ENCODE measurements around the gene ANKRD13D.

ANKRD13D gene

GRCh38 chr11:67282155-67282875 is 6.8 kb upstream of the ANKRD13D start:
- no peak for DNase-seq (ENCODE audit: insufficient read length, low spot score)
- no peak for FAIRE-seq
- TF ChIP-seq POLR2A (IDR thresholded peaks at IDR 0.05; ENCODE audit: low read depth, low read length) = no peak

DNA sequence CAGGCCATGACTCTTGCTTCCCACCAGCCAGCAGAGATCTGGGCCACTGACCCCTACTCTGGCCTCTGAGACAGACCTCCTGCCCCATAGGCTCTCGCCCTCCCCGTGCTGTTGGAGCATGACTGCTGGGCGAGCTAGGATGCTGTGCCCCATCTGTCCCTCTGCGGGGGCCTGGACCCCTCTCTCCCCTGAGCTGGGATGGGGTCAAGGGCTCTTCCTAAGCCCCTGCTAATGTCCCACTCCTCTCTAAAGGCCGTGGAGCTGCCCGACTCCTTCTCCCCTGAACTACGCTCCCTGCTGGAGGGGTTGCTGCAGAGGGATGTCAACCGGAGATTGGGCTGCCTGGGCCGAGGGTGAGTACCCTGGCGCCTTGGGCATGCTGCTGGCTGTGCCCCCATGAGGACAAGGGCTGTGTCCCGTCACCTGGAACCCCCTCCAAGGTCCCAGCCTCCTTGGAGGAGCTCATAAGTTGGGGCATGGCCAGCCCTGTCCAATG is 6.2 kb upstream of the ANKRD13D start:
- FAIRE-seq = no peak
- no peak for TF ChIP-seq POLR2A (IDR thresholded peaks at IDR 0.05; ENCODE audit: low read depth, low read length)

DNA sequence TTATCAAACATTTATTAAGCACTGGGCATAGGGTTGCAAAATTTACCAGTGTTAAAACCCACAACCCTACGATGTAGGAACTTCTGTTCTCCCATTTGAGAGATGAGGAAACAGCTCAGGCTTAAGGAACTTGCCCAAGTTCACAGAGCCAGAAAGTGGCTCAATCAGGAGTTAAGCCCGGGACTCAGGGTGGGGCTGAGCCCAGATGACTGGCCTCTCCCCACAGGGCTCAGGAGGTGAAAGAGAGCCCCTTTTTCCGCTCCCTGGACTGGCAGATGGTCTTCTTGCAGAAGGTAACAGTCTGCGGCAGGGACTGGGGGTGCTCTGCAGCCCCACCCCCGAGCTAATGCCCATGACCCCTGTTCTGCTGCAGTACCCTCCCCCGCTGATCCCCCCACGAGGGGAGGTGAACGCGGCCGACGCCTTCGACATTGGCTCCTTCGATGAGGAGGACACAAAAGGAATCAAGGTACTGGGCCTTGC is 5.6 kb upstream of the ANKRD13D start:
- no peak for TF ChIP-seq POLR2A (IDR thresholded peaks at IDR 0.05; ENCODE audit: low read depth, low read length)
- DNase-seq (ENCODE audit: insufficient read length, low spot score) (no peak), FAIRE-seq (no peak)

More for the DNA sequence above, 6.2 kb upstream of the ANKRD13D start:
- DNase-seq (ENCODE audit: insufficient read length, low spot score) = no peak

DNA sequence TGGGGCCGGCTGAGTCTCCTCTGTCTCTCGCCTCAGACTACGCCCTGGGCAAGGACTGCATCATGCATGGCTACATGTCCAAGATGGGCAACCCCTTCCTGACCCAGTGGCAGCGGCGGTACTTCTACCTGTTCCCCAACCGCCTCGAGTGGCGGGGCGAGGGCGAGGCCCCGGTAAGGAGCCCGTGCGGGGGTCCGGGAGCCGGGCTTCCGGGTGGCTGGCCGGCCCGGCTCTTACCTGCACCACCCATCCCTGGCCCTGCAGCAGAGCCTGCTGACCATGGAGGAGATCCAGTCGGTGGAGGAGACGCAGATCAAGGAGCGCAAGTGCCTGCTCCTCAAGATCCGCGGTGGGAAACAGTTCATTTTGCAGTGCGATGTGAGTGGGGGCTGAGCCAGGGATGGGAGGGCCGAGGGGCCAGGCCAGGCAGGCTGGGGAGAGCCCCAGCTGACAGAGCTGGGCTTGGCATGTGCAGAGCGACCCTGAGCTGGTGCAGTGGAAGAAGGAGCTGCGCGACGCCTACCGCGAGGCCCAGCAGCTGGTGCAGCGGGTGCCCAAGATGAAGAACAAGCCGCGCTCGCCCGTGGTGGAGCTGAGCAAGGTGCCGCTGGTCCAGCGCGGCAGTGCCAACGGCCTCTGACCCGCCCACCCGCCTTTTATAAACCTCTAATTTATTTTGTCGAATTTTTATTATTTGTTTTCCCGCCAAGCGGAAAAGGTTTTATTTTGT is 4.1 kb upstream of the ANKRD13D start:
- no peak for TF ChIP-seq POLR2A (IDR thresholded peaks at IDR 0.05; ENCODE audit: low read depth, low read length)
- no peak for FAIRE-seq
- DNase-seq (ENCODE audit: insufficient read length, low spot score) = no peak

DNA sequence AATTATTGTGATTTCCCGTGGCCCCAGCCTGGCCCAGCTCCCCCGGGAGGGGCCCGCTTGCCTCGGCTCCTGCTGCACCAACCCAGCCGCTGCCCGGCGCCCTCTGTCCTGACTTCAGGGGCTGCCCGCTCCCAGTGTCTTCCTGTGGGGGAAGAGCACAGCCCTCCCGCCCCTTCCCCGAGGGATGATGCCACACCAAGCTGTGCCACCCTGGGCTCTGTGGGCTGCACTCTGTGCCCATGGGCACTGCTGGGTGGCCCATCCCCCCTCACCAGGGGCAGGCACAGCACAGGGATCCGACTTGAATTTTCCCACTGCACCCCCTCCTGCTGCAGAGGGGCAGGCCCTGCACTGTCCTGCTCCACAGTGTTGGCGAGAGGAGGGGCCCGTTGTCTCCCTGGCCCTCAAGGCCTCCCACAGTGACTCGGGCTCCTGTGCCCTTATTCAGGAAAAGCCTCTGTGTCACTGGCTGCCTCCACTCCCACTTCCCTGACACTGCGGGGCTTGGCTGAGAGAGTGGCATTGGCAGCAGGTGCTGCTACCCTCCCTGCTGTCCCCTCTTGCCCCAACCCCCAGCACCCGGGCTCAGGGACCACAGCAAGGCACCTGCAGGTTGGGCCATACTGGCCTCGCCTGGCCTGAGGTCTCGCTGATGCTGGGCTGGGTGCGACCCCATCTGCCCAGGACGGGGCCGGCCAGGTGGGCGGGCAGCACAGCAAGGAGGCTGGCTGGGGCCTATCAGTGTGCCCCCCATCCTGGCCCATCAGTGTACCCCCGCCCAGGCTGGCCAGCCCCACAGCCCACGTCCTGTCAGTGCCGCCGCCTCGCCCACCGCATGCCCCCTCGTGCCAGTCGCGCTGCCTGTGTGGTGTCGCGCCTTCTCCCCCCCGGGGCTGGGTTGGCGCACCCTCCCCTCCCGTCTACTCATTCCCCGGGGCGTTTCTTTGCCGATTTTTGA is 3.3 kb upstream of the ANKRD13D start:
- no peak for FAIRE-seq
- no peak for TF ChIP-seq POLR2A (IDR thresholded peaks at IDR 0.05; ENCODE audit: low read depth, low read length)
- no peak for DNase-seq (ENCODE audit: insufficient read length, low spot score)

- no peak for DNase-seq (ENCODE audit: insufficient read length, low spot score)
- FAIRE-seq = no peak
- TF ChIP-seq POLR2A (IDR thresholded peaks at IDR 0.05; ENCODE audit: low read depth, low read length) = peak; percentile 0; the same call in 1 of the 2 replicates
These were observed 2.3 kb upstream of the ANKRD13D start for GRCh38 chr11:67286621-67287333.

- no peak for FAIRE-seq
- no peak for DNase-seq (ENCODE audit: insufficient read length, low spot score)
- no peak for TF ChIP-seq POLR2A (IDR thresholded peaks at IDR 0.05; ENCODE audit: low read depth, low read length)
These were observed 1.5 kb upstream of the ANKRD13D start for GRCh38 chr11:67287355-67288197.

GRCh38 chr11:67288198-67288451 is 978 bp upstream of the ANKRD13D start:
- FAIRE-seq = no peak
- no peak for TF ChIP-seq POLR2A (IDR thresholded peaks at IDR 0.05; ENCODE audit: low read depth, low read length)
- DNase-seq (ENCODE audit: insufficient read length, low spot score) = no peak

GRCh38 chr11:67288452-67289225 is 464 bp upstream of the ANKRD13D start:
- FAIRE-seq = no peak

GRCh38 chr11:67289651-67290479 is 762 bp downstream of the ANKRD13D start:
- no peak for FAIRE-seq
- TF ChIP-seq POLR2A (IDR thresholded peaks at IDR 0.05; ENCODE audit: low read depth, low read length) = no peak
- DNase-seq (ENCODE audit: insufficient read length, low spot score) = peak; percentile 53

More at GRCh38 chr11:67288452-67289225, 464 bp upstream of the ANKRD13D start:
- DNase-seq (ENCODE audit: insufficient read length, low spot score) = peak; percentile 93
- peak; percentile 92 for TF ChIP-seq POLR2A (IDR thresholded peaks at IDR 0.05; ENCODE audit: low read depth, low read length)

GRCh38 chr11:67290801-67291200 is 1.7 kb downstream of the ANKRD13D start:
- DNase-seq (ENCODE audit: insufficient read length, low spot score) = no peak
- TF ChIP-seq POLR2A (IDR thresholded peaks at IDR 0.05; ENCODE audit: low read depth, low read length) = no peak
- FAIRE-seq = no peak
